GM21786 (cell line): ENCODE results near the gene POLR2E.
A peak's percentile ranks its signal among the peaks of the same experiment; 100 is the strongest.

ENCODE experiments used
- ATAC-seq: cut with Tn5 transposase; IDR thresholded peaks from one replicate; pipeline ENCODE4 v1.9.1; 2021; ENCODE audit not compliant: unreplicated experiment

Gene POLR2E

DNA sequence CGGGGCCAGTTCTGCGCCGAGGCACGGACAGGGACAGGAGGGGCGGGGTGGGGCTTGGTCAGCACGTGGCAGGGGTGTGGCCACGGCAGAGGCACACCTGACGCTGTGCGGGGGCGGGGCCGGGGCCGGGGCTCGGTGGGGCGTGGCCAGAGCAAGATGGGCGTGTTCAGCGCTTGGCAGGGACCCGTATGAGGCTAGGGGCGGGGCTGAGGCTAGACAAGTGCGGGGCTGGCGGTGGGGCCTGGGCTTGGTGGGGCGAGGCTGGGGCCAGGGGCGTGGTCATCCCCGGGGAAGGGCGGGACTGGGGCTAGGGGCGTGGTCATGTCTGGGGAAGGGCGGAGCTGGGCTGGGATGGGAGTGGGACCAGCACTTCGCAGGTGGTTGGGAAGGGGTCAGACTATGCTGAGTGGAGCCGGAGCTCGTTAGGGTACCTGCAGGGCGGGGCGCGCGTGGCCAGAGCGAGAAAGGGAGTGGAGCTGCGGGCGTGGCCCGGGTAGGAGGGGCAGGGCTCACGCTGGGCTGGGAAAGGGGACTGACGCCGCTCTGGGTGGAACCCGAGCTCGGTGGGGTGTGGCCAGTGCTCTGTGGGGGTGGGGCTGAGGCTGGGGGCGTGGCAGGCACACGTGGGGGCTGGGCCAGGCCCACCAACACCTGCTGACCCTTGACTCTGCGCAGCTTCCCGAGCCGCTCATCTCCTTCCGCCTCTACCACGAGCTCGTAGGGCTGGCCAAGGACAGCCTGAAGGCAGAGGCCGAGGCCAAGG is 12.8 kb downstream of the POLR2E start:
- ATAC-seq: no peak

GRCh38 chr19:1081301-1082164 is 13.6 kb downstream of the POLR2E start:
- no peak for ATAC-seq

GRCh38 chr19:1080360-1081161 is 14.6 kb downstream of the POLR2E start:
- ATAC-seq: no peak

GRCh38 chr19:1079566-1080111 is 15.5 kb downstream of the POLR2E start:
- no peak for ATAC-seq

- ATAC-seq: peak; percentile 65
Observed at GRCh38 chr19:1076951-1077350, 18.2 kb downstream of the POLR2E start.

- no peak for ATAC-seq
Observed at GRCh38 chr19:1076046-1076386, 19.2 kb downstream of the POLR2E start.

- no peak for ATAC-seq
Observed at GRCh38 chr19:1074544-1075283, 20.5 kb downstream of the POLR2E start.

- no peak for ATAC-seq
Observed at GRCh38 chr19:1073956-1074517, 21.1 kb downstream of the POLR2E start.

DNA sequence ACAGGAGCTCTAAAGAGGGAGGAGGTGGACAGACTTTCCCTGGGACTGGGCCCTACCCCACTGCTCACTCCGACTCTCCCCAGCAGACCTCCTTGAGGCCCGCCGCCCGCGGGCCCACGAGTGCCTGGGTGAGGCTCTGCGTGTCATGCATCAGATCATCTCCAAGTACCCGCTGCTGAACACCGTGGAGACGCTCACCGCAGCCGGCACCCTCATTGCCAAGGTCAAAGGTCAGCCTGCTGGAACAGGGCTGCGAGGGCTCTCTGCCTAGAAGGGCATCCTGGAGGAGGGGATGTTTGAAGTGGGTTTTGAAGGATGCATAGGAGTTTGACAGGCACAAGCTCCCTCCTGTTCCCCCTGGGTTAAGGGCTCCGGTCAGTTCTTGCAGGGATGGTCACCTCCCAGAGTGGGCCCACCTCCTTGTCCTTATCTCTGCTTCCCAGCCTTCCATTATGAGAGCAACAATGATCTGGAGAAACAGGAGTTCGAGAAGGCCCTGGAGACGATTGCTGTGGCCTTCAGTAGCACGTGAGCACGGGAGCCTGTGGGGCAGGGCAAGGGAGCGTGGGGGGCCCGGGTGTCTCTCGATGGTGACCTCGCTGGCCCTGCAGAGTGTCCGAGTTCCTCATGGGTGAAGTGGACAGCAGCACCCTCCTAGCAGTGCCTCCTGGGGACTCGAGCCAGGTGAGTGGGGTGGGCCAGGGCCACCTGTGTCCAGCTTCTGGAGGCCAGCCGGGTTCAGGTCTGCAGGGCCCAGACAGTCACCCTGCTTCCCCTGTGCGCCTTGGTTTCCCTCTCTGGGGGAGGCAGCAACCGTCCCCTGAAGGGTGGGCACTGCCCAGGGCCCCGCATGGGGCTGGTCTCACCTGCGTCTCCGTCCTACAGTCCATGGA is 21.9 kb downstream of the POLR2E start:
- no peak for ATAC-seq

DNA sequence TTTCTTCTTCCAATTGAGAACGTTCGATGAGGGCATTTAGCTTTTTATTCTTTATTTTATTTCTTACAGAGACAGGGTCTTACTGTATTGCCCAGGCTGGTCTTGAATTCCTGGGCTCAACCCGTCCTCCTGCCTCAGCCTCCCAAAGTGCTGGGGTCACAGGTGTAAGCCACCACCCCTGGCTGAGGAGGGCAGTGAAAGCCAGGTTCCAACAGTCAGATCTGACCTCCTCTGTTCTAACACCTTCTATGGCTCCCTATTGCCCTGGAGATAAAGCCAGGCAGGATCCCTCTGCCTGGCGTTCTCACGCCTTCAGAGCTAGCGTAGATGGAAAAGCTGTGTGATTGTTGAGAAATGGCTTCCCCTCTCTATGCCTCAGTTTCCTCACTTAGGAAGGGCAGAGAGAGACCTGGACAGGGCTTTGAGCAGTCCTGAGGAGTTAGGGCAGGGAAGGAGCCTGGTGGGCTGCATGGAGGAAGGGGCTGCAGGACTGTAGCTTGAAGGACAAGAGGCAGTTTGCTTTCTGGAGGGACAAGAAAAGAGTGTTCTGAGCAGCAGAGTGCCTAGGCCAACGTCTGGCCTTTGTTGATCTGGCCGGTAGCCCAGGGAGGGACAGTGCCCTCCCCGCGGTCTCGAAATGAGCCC is 22.7 kb downstream of the POLR2E start:
- no peak for ATAC-seq

DNA sequence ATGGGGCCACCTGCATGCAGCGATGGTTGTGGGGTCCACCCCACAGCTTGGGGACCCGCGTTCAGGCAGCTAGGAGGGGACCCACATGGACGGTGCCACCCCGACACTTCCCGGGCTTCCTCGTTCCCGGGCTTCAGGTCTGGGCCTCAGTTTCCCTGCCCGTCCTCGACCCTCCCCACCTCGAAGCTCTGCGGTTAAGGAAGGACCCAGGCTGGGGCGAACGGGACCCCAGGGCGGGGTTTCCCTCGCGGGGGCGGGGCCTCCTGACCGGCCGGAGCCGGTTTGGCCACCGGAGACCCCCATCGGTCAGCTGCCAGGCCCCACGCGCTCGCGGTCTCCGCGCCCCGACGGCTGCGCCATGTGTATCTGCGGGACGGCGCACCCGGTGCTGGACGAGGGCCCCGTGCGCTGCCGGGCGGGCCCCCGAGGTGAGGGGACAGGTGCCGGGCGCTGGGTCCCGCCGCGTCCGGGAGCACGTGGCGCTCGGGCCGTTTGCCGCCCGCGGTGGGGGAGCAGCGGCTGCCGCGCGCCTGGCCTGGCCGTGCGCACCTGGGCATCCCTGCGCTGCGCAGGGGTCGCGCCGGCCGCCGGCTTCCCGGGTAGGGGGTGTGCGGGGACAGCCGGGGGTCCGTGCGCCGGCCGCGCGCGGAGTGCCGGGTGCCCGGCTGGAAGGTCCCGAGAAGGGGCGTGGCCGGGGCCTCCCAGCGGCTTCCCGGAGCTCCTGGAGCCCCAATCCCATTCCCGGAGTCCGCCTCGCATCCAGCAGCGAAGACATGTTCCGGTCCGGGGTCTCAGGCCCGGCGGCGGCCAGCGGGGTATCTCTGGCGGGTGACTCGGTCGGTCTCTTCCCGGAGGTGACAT is 24.0 kb downstream of the POLR2E start:
- ATAC-seq: no peak

GRCh38 chr19:1070576-1070930 is 24.6 kb downstream of the POLR2E start:
- no peak for ATAC-seq

GRCh38 chr19:1069009-1069779 is 26.0 kb downstream of the POLR2E start:
- ATAC-seq: no peak

GRCh38 chr19:1068009-1069001 is 26.9 kb downstream of the POLR2E start:
- no peak for ATAC-seq

DNA sequence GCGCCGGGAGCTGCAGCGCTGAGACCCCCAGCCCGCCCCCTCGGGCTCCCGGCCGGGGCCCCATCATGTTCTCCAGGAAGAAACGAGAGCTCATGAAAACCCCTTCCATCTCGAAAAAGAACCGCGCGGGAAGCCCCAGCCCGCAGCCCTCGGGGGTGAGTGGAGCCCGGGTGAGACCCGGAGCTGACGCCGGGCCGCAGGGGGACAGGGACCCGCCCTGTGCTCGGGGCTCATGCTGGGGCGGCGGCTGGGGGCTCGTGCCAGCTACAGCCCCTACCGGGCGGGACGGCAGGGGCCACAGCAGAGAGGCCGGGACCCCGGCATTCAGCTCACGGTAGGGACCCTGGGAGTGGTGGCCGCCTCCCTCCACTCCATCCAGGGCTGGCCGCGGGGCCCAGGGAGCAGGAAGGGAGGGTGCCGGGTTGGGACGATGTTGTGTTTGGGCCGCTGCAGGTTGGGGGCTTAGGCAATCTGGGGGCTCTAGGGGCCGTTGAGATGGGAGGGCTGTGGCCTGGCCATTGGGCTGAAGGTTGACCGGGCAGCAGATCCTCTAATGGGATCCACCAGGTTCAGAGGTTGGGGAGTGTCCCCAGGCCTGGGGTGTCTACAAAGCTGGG is 27.7 kb downstream of the POLR2E start:
- no peak for ATAC-seq
